Astrocyte (in vitro differentiated cells and primary cell): ENCODE data around the gene SMAP1. TPM values are rescaled to one million over a fixed set of nuclear protein-coding genes. Genes with fewer than 3 reads are reported as not detected.

Source experiments
- DNase-seq: peaks from one replicate; pipeline ENCODE4 v3.0.0-alpha.2; 2010; ENCODE audit warnings: low read depth
- FAIRE-seq: peaks from 2 replicates; lab custom pipeline; 2011; peaks lifted over from hg19 to GRCh38; lab: Jason Lieb, UNC
- H2AFZ ChIP-seq: 2 replicates; pipeline ENCODE4 v1.6.0; 2012; ENCODE audit warnings: low read depth, low read length, inconsistent platforms
- H3K27ac ChIP-seq: 2 replicates; pipeline ENCODE4 v1.5.1; 2011; ENCODE audit warnings: low read depth, low read length, inconsistent platforms
- H3K27me3 ChIP-seq: 2 replicates; pipeline ENCODE4 v1.6.0; 2011; ENCODE audit warnings: low read length, inconsistent platforms; ENCODE audit not compliant: insufficient read depth
- H3K36me3 ChIP-seq: 2 replicates; pipeline ENCODE4 v1.5.1; 2011; ENCODE audit warnings: low read length, inconsistent platforms; ENCODE audit not compliant: insufficient read depth
- H3K4me1 ChIP-seq: 2 replicates; pipeline ENCODE4 v1.5.1; 2011; ENCODE audit warnings: low read length, inconsistent platforms; ENCODE audit not compliant: insufficient read depth
- H3K4me2 ChIP-seq: 2 replicates; pipeline ENCODE4 v1.6.0; 2012; ENCODE audit warnings: low read length, inconsistent platforms
- H3K4me3 ChIP-seq: 2 replicates; pipeline ENCODE4 v1.5.1; 2011; ENCODE audit warnings: low read depth, mild to moderate bottlenecking, low read length, inconsistent platforms; ENCODE audit not compliant: insufficient read depth
- H3K79me2 ChIP-seq: 2 replicates; pipeline ENCODE4 v1.6.0; 2012; ENCODE audit warnings: mild to moderate bottlenecking, low read length, inconsistent platforms; ENCODE audit not compliant: insufficient read depth
- H3K9ac ChIP-seq: 2 replicates; pipeline ENCODE4 v1.6.0; 2012; ENCODE audit warnings: mild to moderate bottlenecking, low read length, inconsistent platforms
- H3K9me3 ChIP-seq: 2 replicates; pipeline ENCODE4 v1.5.1; 2012; ENCODE audit warnings: low read depth, mild to moderate bottlenecking, low read length, inconsistent platforms; ENCODE audit not compliant: insufficient read depth
- H4K20me1 ChIP-seq: 2 replicates; pipeline ENCODE4 v1.6.0; 2012; ENCODE audit warnings: low read length, inconsistent platforms; ENCODE audit not compliant: insufficient read depth
- H3K27ac Mint-ChIP-seq: one replicate; pipeline ENCODE4 v1.8.0; 2021; ENCODE audit warnings: mild to moderate bottlenecking, mixed read lengths; ENCODE audit not compliant: unreplicated experiment
- H3K27me3 Mint-ChIP-seq: one replicate; pipeline ENCODE4 v1.8.0; 2021; ENCODE audit warnings: low read depth, mixed read lengths; ENCODE audit not compliant: unreplicated experiment
- H3K36me3 Mint-ChIP-seq: one replicate; pipeline ENCODE4 v1.8.0; 2021; ENCODE audit warnings: low read depth, mixed read lengths; ENCODE audit not compliant: unreplicated experiment
- H3K4me1 Mint-ChIP-seq: one replicate; pipeline ENCODE4 v1.8.0; 2021; ENCODE audit warnings: low read depth, mixed read lengths; ENCODE audit not compliant: unreplicated experiment
- H3K4me3 Mint-ChIP-seq: one replicate; pipeline ENCODE4 v1.8.0; 2021; ENCODE audit warnings: mild to moderate bottlenecking, moderate library complexity, mixed read lengths; ENCODE audit not compliant: unreplicated experiment
- H3K9me3 Mint-ChIP-seq: one replicate; pipeline ENCODE4 v1.8.0; 2021; ENCODE audit warnings: mild to moderate bottlenecking, mixed read lengths; ENCODE audit not compliant: unreplicated experiment
- EZH2 ChIP-seq: IDR thresholded peaks from 2 replicates; pipeline ENCODE4 v1.6.1; 2012; ENCODE audit warnings: mild to moderate bottlenecking, low read length, inconsistent platforms; ENCODE audit not compliant: insufficient read depth
- total RNA-seq: library from RNA; stranded (reverse); gene quantifications from 2 replicates; pipeline ENCODE4 v1.2.1, GENCODE V29; 2021
- TF ChIP-seq, protein P1 (sequence below): IDR thresholded peaks from 2 replicates; pipeline ENCODE4 v1.5.1; 2011; ENCODE audit warnings: low read depth, mild to moderate bottlenecking, inconsistent platforms, low read length, moderate library complexity; ENCODE audit not compliant: insufficient read depth

Gene SMAP1
- total RNA-seq, 1 donor from 2014 or later = 27.3 TPM

- DNase-seq = no peak
- no peaks in the 10 kb centered on the region for H3K4me1 Mint-ChIP-seq
- TF ChIP-seq, protein P1, sequence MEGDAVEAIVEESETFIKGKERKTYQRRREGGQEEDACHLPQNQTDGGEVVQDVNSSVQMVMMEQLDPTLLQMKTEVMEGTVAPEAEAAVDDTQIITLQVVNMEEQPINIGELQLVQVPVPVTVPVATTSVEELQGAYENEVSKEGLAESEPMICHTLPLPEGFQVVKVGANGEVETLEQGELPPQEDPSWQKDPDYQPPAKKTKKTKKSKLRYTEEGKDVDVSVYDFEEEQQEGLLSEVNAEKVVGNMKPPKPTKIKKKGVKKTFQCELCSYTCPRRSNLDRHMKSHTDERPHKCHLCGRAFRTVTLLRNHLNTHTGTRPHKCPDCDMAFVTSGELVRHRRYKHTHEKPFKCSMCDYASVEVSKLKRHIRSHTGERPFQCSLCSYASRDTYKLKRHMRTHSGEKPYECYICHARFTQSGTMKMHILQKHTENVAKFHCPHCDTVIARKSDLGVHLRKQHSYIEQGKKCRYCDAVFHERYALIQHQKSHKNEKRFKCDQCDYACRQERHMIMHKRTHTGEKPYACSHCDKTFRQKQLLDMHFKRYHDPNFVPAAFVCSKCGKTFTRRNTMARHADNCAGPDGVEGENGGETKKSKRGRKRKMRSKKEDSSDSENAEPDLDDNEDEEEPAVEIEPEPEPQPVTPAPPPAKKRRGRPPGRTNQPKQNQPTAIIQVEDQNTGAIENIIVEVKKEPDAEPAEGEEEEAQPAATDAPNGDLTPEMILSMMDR = no peak
- no peak for TF ChIP-seq EZH2
Observed at GRCh38 chr6:70651326-70651905, 16.3 kb upstream of the SMAP1 start.

DNA sequence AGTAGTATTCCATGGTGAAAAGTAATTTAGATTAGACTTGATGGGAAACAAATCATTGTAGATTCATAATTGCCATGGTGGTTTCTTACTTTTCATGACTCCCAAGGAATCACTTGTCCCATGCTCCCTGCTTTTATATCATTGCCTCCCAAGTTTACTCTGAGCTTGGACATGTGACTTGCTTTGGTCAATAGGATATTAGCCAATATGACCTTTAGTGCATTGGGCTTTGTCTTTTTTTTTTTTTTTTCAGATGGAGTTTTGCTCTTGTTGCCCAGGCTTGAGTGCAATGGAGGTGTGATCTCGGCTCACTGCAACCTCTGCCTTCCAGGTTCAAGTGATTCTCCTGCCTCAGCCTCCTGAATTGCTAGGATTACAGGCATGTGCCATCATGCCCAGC is 15.5 kb upstream of the SMAP1 start:
- no peak overlapping the region for H3K27ac ChIP-seq
- Mint-ChIP-seq H3K4me1 (no peaks in the 10 kb centered on the region), H3K4me3 (no peak overlapping the region), H3K9me3 (no peaks in the 10 kb centered on the region), H3K27ac (no peak overlapping the region), H3K27me3 (no peaks in the 10 kb centered on the region), H3K36me3 (no peaks in the 10 kb centered on the region)
- H3K4me2 ChIP-seq = no peak overlapping the region
- DNase-seq = no peak
- no peak overlapping the region for H3K4me3 ChIP-seq
- H3K4me1 ChIP-seq = no peaks in the 10 kb centered on the region
- FAIRE-seq = no peak
- no peaks in the 10 kb centered on the region for H3K36me3 ChIP-seq
- H2AFZ ChIP-seq = no peak overlapping the region
- H3K9me3 ChIP-seq = no peaks in the 10 kb centered on the region
- H3K27me3 ChIP-seq = no peaks in the 10 kb centered on the region
- no peaks in the 10 kb centered on the region for H3K79me2 ChIP-seq
- TF ChIP-seq, protein P1 = no peak
- H4K20me1 ChIP-seq = no peaks in the 10 kb centered on the region
- no peak overlapping the region for H3K9ac ChIP-seq

More at GRCh38 chr6:70651326-70651905, 16.3 kb upstream of the SMAP1 start:
- Histone ChIP-seq H3K27me3 (no peaks in the 10 kb centered on the region), H4K20me1 (no peaks in the 10 kb centered on the region), H3K9ac (no peak overlapping the region), H3K9me3 (no peaks in the 10 kb centered on the region), H3K4me3 (no peak overlapping the region), H3K27ac (no peak overlapping the region), H2AFZ (no peak overlapping the region), H3K4me1 (no peaks in the 10 kb centered on the region), H3K4me2 (no peak overlapping the region), H3K79me2 (no peaks in the 10 kb centered on the region), H3K36me3 (no peaks in the 10 kb centered on the region)
- no peak overlapping the region for H3K4me3 Mint-ChIP-seq
- no peak for FAIRE-seq
- no peaks in the 10 kb centered on the region for H3K27me3 Mint-ChIP-seq
- H3K27ac Mint-ChIP-seq = no peak overlapping the region
- no peaks in the 10 kb centered on the region for H3K36me3 Mint-ChIP-seq
- no peaks in the 10 kb centered on the region for H3K9me3 Mint-ChIP-seq

GRCh38 chr6:70657706-70658105 is 10.0 kb upstream of the SMAP1 start:
- Histone ChIP-seq H3K79me2 (no peaks in the 10 kb centered on the region), H2AFZ (no peak overlapping the region), H3K9ac (no peak overlapping the region), H3K27me3 (peaks cover 2% of the 10 kb centered on the region), H3K9me3 (no peaks in the 10 kb centered on the region), H3K4me1 (no peaks in the 10 kb centered on the region), H3K36me3 (no peaks in the 10 kb centered on the region), H3K4me2 (no peak overlapping the region), H4K20me1 (no peaks in the 10 kb centered on the region), H3K4me3 (no peak overlapping the region), H3K27ac (no peak overlapping the region)
- Mint-ChIP-seq H3K4me1 (no peaks in the 10 kb centered on the region), H3K36me3 (no peaks in the 10 kb centered on the region), H3K9me3 (peaks cover 1% of the 10 kb centered on the region), H3K27ac (no peak overlapping the region), H3K27me3 (peaks cover 5% of the 10 kb centered on the region), H3K4me3 (no peak overlapping the region)
- DNase-seq (no peak), FAIRE-seq (no peak)
- no peak for TF ChIP-seq EZH2
- TF ChIP-seq, protein P1 = no peak
